ENCODE data around the gene ARL15. TPM values are rescaled to one million over a fixed set of nuclear protein-coding genes. Genes with fewer than 3 reads are reported as not detected.
A peak's percentile ranks its signal among the peaks of the same experiment; 100 is the strongest.

The ARL15 gene
- total and polyA plus RNA-seq, 2 experiments from 2014 or later, result 7.8 to 9.9 TPM

DNA sequence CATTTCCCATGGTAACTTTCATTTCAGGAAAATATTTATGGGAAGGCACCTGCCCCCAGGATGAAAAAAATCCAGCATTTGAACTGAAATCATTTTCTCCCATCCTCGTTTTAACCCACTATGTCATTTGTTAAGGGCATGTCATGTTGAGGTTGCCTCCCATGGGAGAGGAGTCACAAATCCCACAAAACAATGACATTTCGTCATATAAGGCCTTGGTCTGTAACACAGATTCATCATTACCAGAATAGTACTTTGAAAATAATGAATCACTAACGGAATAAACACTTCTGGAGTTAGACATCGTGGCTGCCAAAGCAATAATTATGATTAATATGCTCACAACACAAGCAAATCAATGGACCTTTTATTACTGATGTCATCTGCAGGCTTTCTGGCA is 475.9 kb downstream of the ARL15 start:
- no peaks in the 10 kb centered on the region for H3K79me2 ChIP-seq (ENCODE audit: insufficient read depth)
- 47 to 54% methylated on average over 4 of the region's 4 CpGs for WGBS, 2 experiments (ENCODE audit: low coverage in 1 of 2, low lambda C conversion rate in 2 of 2, missing lambda C conversion rate in 2 of 2)
- no peaks in the 10 kb centered on the region for H4K20me1 ChIP-seq (ENCODE audit: insufficient read depth)
- H2AFZ ChIP-seq, result no peak overlapping the region
- no peak overlapping the region for H3K4me2 ChIP-seq (ENCODE audit: unreplicated experiment)
- no peaks in the 10 kb centered on the region for H3K9me2 ChIP-seq (ENCODE audit: insufficient read depth)
- no peaks in the 10 kb centered on the region for H3K27me3 ChIP-seq (replicated peaks; ENCODE audit: insufficient read depth)
- no peak overlapping the region for H3K4me3 ChIP-seq
- no peak for DNase-seq
- TF ChIP-seq EZH2phosphoT487 (IDR thresholded peaks at IDR 0.05; ENCODE audit: insufficient read depth, low read depth), result no peak
- no peak for TF ChIP-seq EZH2 (IDR thresholded peaks at IDR 0.05; ENCODE audit: insufficient read depth, poor library complexity, severe bottlenecking)
- H3K36me3 ChIP-seq (ENCODE audit: low read depth), result no peaks in the 10 kb centered on the region
- no peak overlapping the region for H3K27ac ChIP-seq
- H3F3A ChIP-seq (ENCODE audit: insufficient read depth), result no peaks in the 10 kb centered on the region
- H3K9me3 ChIP-seq (ENCODE audit: low read depth), result no peaks in the 10 kb centered on the region
- no peak overlapping the region for H3K9ac ChIP-seq
- in situ Hi-C loops (cut with MboI), result no loop called here
- H3K4me1 ChIP-seq (ENCODE audit: insufficient read depth), result no peaks in the 10 kb centered on the region

MicroRNAs encoded within 50 kb of the gene (microRNA counts, 767-probe panel; counts per million panel counts)
- 447 counts per million, percentile 86 among the panel's probes with 10 or more counts for microRNA hsa-miR-581

Small RNA genes lying within 50 kb of the gene (microRNA-seq; reads per million reads assigned to microRNA genes)
- gene MIR4459 (ENCODE audit: borderline number of aligned reads), result not detected
- not detected for gene MIR581 (ENCODE audit: borderline number of aligned reads)

Small RNA genes lying within 50 kb of the gene (small RNA-seq; reads per million reads assigned to genes)
- gene AC008873.1 (ENCODE audit: low read depth, low replicate concordance) (not detected), gene MIR4459 (ENCODE audit: low read depth, low replicate concordance) (not detected), gene MIR581 (ENCODE audit: low read depth, low replicate concordance) (not detected), gene RNU6-272P (ENCODE audit: low read depth, low replicate concordance) (not detected)

Other genes starting within 250 kb of the ARL15 start
- 4.1 and 12.3 TPM in 2 replicates for gene HSPB3, start 145.1 kb upstream of the ARL15 start, total RNA-seq (2014; rRNA removed; shearing (Covaris generic))
- gene HSPB3, start 145.1 kb upstream of the ARL15 start, polyA plus RNA-seq (2016; fragmentation: Nextera tagmentation; extraction: Ambion mirVana), result 5.4 and 8.0 TPM in 2 replicates
- 74.4 and 77.3 TPM in 2 replicates for gene SNX18, start 207.2 kb upstream of the ARL15 start, total RNA-seq (2014; rRNA removed; shearing (Covaris generic))
- gene SNX18, start 207.2 kb upstream of the ARL15 start, polyA plus RNA-seq (2016; fragmentation: Nextera tagmentation; extraction: Ambion mirVana), result 13.5 and 14.2 TPM in 2 replicates